Endothelial cell of umbilical vein (primary cell): ENCODE data around the gene MRPL32. TPM values are rescaled to one million over a fixed set of nuclear protein-coding genes. Genes with fewer than 3 reads are reported as not detected.

Experiments
- BruUV-seq: library from RNA; stranded (reverse); fragments of 400-500 nt; replicated peaks from 2 replicates; lab custom pipeline; 2021; lab: Mats Ljungman, UMichigan
- CTCF ChIA-PET: fragments of 300-600, 350-600 bp; sonication (Branson Sonifier 250); formaldehyde crosslinking; loops from one replicate; lab custom pipeline; 2021; ENCODE audit warnings: antibody characterized with exemption, inconsistent platforms; lab: Charles Lee
- POLR2A ChIA-PET: fragments of 300-600, 350-600 bp; sonication (Branson Sonifier 250); formaldehyde crosslinking; loops from one replicate; lab custom pipeline; 2021; ENCODE audit warnings: antibody characterized with exemption, inconsistent platforms; lab: Charles Lee
- DNase-seq: peaks from one replicate; pipeline ENCODE4 v3.0.0-alpha.2; 2011; ENCODE audit warnings: low read depth, low spot score
- FAIRE-seq: peaks from 2 replicates; lab custom pipeline; 2011; peaks lifted over from hg19 to GRCh38; lab: Jason Lieb, UNC
- H2AFZ ChIP-seq: 2 replicates; pipeline ENCODE4 v1.6.0; 2012; ENCODE audit warnings: low read depth, low read length, control low read depth, inconsistent platforms
- H3K27ac ChIP-seq: 2 replicates; pipeline ENCODE4 v1.5.1; 2011; ENCODE audit warnings: low read depth, mild to moderate bottlenecking, control low read depth, low read length, moderate library complexity; ENCODE audit not compliant: insufficient read depth
- H3K27me3 ChIP-seq, 2 experiments: 2 replicates each; pipeline versions ENCODE4 v1.6.0 to v1.6.1; 2011; ENCODE audit warnings: low read length in 2 of 2, mixed read lengths in 1 of 2; ENCODE audit not compliant: control insufficient read depth in 2 of 2, insufficient read depth in 2 of 2
- H3K36me3 ChIP-seq, 2 experiments: 2 replicates in 1 of 2; 3 replicates in 1 of 2; pipeline ENCODE4 v1.5.1; 2011; ENCODE audit warnings: low read length in 2 of 2, mild to moderate bottlenecking in 1 of 2, moderate library complexity in 1 of 2; ENCODE audit not compliant: control insufficient read depth in 2 of 2, insufficient read depth in 2 of 2; ENCODE audit errors: extremely low read depth in 1 of 2
- H3K4me1 ChIP-seq: 3 replicates; pipeline ENCODE4 v1.5.1; 2011; ENCODE audit warnings: mild to moderate bottlenecking, low read length; ENCODE audit not compliant: control insufficient read depth, insufficient read depth; ENCODE audit errors: extremely low read depth
- H3K4me2 ChIP-seq: 2 replicates; pipeline ENCODE4 v1.6.1; 2011; ENCODE audit warnings: low read length, control low read depth, mixed read lengths; ENCODE audit not compliant: insufficient read depth
- H3K4me3 ChIP-seq, 3 experiments: fragments of 200-600 bp in 1 of 3; sonication (generic), shearing (Covaris generic) in 1 of 3; replicated peaks in 1 of 3; 2 replicates each; pipeline ENCODE4 v1.5.1; 2011 to 2016; ENCODE audit warnings: control low read depth in 3 of 3, low read length in 3 of 3, mild to moderate bottlenecking in 2 of 3, inconsistent platforms in 1 of 3, low read depth in 1 of 3, moderate library complexity in 1 of 3; ENCODE audit not compliant: insufficient read depth in 1 of 3
- H3K79me2 ChIP-seq: 2 replicates; pipeline ENCODE4 v1.6.0; 2012; ENCODE audit warnings: low read length, inconsistent platforms; ENCODE audit not compliant: control insufficient read depth, insufficient read depth
- H3K9ac ChIP-seq: replicated peaks from 2 replicates; pipeline ENCODE3; 2011; ENCODE audit warnings: low read length, control low read depth; ENCODE audit not compliant: insufficient read depth; ENCODE audit errors: extremely low read depth
- H3K9me1 ChIP-seq: replicated peaks from 3 replicates; pipeline ENCODE4 v1.6.0; 2011; ENCODE audit warnings: mild to moderate bottlenecking, low read length; ENCODE audit not compliant: control insufficient read depth, insufficient read depth; ENCODE audit errors: extremely low read depth
- H3K9me3 ChIP-seq: replicated peaks from 2 replicates; pipeline ENCODE4 v1.5.1; 2012; ENCODE audit warnings: low read length, inconsistent platforms; ENCODE audit not compliant: control insufficient read depth, insufficient read depth
- H4K20me1 ChIP-seq: replicated peaks from 2 replicates; pipeline ENCODE3; 2011; ENCODE audit warnings: mild to moderate bottlenecking, low read length; ENCODE audit not compliant: control insufficient read depth, insufficient read depth; ENCODE audit errors: extremely low read depth
- EZH2 ChIP-seq: IDR thresholded peaks from 2 replicates; pipeline ENCODE4 v1.6.1; 2012; ENCODE audit warnings: borderline replicate concordance, low read depth, mild to moderate bottlenecking, moderate library complexity, low read length, inconsistent platforms; ENCODE audit not compliant: severe bottlenecking
- FOS ChIP-seq: IDR thresholded peaks from 2 replicates; pipeline ENCODE4 v1.6.1; 2011; ENCODE audit warnings: mild to moderate bottlenecking, low read length, moderate library complexity, borderline replicate concordance; ENCODE audit not compliant: insufficient read depth
- GATA2 ChIP-seq: IDR thresholded peaks from 2 replicates; pipeline ENCODE4 v1.7.0; 2011; ENCODE audit warnings: low read depth, mild to moderate bottlenecking, moderate library complexity, mixed read lengths, low read length; ENCODE audit not compliant: insufficient read length, insufficient read depth
- JUN ChIP-seq: IDR thresholded peaks from 2 replicates; pipeline ENCODE4 v1.6.1; 2011; ENCODE audit warnings: borderline replicate concordance, low read depth; ENCODE audit not compliant: insufficient read length, insufficient read depth
- MYC ChIP-seq: IDR thresholded peaks from one replicate; pipeline ENCODE4 v1.6.1; 2011; ENCODE audit warnings: mild to moderate bottlenecking, low read depth, low read length
- POLR2A ChIP-seq: IDR thresholded peaks from 2 replicates; pipeline ENCODE4 v1.6.1; 2012; ENCODE audit warnings: low read depth, mild to moderate bottlenecking, control low read depth, low read length
- POLR2AphosphoS5 ChIP-seq: IDR thresholded peaks from 2 replicates; pipeline ENCODE4 v1.6.1; 2012; ENCODE audit warnings: low read depth, mild to moderate bottlenecking, control low read depth, low read length, moderate library complexity; ENCODE audit not compliant: insufficient read depth
- dilution Hi-C: fragments of 300-500 bp; cut with MboI; formaldehyde crosslinking; loops from one replicate; pipeline ENCODE4 v1.15.0; 2019; ENCODE audit warnings: low sequenced_read_pairs; ENCODE audit not compliant: extremely low pct_ligation_motif_present
- intact Hi-C: fragments of 100-400 bp; cut with micrococcal nuclease; formaldehyde crosslinking; loops from one replicate; pipeline ENCODE4 v1.10.0; 2022
- polyA plus RNA-seq, 4 experiments: library from polyadenylated mRNA; depleted of rRNA in 3 of 4; stranded (reverse) in 3 of 4; unstranded in 1 of 4; fragments of >200 nt; gene quantifications; 2 replicates each; pipeline versions ENCODE4 v1.2.1 to v1.2.3, GENCODE V29; 2011 to 2012; ENCODE audit warnings: missing spikeins in 1 of 4
- total RNA-seq: library from RNA; stranded (reverse); gene quantifications from 2 replicates; pipeline ENCODE4 v1.2.3, GENCODE V29; 2021
- TF ChIP-seq, protein P1 (sequence below): IDR thresholded peaks from 2 replicates; pipeline ENCODE4 v1.6.1; 2011; ENCODE audit not compliant: insufficient read depth, insufficient read length
- TF ChIP-seq, protein P2 (sequence below), 2 donors: IDR thresholded peaks; 1 replicate in 1 of 2; 2 replicates in 1 of 2; pipeline ENCODE4 v1.5.1; 2011; ENCODE audit warnings: low read length in 2 of 2, mild to moderate bottlenecking in 2 of 2, moderate library complexity in 2 of 2, control low read depth in 1 of 2, inconsistent platforms in 1 of 2, low read depth in 1 of 2; ENCODE audit not compliant: insufficient read depth in 1 of 2; ENCODE audit errors: extremely low read depth in 1 of 2

MRPL32 gene
- total and polyA plus RNA-seq, 2 donors (not counting 3 experiments of a cell fraction or from before 2014, with no cell fraction given), result 39.9 to 62.2 TPM

DNA sequence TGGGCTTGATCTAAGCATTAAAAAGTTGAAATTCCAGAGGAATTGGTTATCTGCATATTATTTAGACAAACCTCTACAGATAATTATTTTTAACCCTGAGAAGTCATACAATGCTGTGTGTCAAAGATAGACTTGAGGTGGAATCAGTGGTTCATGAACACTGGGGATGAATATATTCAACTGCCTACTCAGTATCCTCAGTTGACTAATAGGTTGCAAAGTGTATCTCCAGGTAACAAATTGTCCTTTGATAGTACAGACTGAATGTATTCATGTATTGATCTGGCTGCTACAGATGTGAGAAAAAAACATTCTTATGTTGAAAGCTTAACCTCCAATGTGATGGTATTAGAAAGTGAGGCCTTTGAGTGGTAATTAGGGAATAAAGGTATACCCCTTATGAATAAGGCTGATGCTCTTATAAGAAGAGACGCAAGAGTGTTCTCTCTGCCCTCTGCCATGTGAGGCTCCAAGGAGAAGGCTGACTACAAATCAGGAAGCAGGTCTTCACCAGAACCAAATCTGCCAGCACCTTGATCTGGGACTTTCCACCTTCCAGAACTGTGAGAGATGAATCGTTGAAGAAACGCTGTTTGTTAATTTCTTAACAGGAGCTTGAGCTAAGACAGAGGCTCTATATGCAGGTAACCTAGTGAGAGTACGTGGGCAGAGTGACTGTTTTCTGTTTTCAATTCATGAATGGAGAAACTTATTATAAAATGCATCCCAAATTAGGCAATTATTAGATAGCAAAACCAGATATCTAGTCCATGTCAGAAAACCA, 7.5 kb downstream of the MRPL32 start:
- DNase-seq, result no peak
- no peaks in the 10 kb centered on the region for H3K9me1 ChIP-seq
- TF ChIP-seq GATA2 (no peak), EZH2 (no peak), POLR2A (no peak), FOS (no peak), MYC (no peak), POLR2AphosphoS5 (no peak), JUN (no peak)
- TF ChIP-seq, protein P1, sequence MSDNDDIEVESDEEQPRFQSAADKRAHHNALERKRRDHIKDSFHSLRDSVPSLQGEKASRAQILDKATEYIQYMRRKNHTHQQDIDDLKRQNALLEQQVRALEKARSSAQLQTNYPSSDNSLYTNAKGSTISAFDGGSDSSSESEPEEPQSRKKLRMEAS, result no peak
- TF ChIP-seq, protein P2, sequence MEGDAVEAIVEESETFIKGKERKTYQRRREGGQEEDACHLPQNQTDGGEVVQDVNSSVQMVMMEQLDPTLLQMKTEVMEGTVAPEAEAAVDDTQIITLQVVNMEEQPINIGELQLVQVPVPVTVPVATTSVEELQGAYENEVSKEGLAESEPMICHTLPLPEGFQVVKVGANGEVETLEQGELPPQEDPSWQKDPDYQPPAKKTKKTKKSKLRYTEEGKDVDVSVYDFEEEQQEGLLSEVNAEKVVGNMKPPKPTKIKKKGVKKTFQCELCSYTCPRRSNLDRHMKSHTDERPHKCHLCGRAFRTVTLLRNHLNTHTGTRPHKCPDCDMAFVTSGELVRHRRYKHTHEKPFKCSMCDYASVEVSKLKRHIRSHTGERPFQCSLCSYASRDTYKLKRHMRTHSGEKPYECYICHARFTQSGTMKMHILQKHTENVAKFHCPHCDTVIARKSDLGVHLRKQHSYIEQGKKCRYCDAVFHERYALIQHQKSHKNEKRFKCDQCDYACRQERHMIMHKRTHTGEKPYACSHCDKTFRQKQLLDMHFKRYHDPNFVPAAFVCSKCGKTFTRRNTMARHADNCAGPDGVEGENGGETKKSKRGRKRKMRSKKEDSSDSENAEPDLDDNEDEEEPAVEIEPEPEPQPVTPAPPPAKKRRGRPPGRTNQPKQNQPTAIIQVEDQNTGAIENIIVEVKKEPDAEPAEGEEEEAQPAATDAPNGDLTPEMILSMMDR (IDR thresholded peaks at IDR 0.05; ENCODE audit: extremely low read depth in 1 of 2, insufficient read depth in 1 of 2, low read depth in 1 of 2, low read length in 2 of 2), result no peak
- no peak overlapping the region for H3K4me2 ChIP-seq
- peaks cover 5 to 17% of the 10 kb centered on the region in 2 experiments for H3K36me3 ChIP-seq
- POLR2A ChIA-PET, result no interaction called here
- H3K9ac ChIP-seq, result no peak overlapping the region
- CTCF ChIA-PET, result interaction anchor here (1.0 to 2.6 kb wide), 3 partner anchors 322 to 909 kb away, joined by 4 to 10 read pairs (median 5); no protein-coding TSS in a partner anchor
- intact Hi-C loops, result loop anchor here (2.0 to 10.0 kb wide), 5 partner anchors 258 to 895 kb away; partner anchors contain the start of gene STK17A
- no peak overlapping the region for H3K27ac ChIP-seq
- no peak overlapping the region for H2AFZ ChIP-seq
- H4K20me1 ChIP-seq, result no peaks in the 10 kb centered on the region
- H3K4me1 ChIP-seq, result no peaks in the 10 kb centered on the region
- H3K9me3 ChIP-seq, result no peaks in the 10 kb centered on the region
- dilution Hi-C loops, result no loop called here
- H3K27me3 ChIP-seq, result no peaks in the 10 kb centered on the region
- no TSS peak for BruUV-seq
- H3K4me3 ChIP-seq, result no peak overlapping the region
- H3K79me2 ChIP-seq, result peaks cover 8% of the 10 kb centered on the region
- no peak for FAIRE-seq
